ENCODE data around the gene SULT2B1.
A peak's percentile ranks its signal among the peaks of the same experiment; 100 is the strongest.
"Not testable (repeated sequence)": the region's sequence is repeated elsewhere in the genome, so short reads cannot be mapped to it uniquely, and the experiment has no call there.

Gene SULT2B1

DNA sequence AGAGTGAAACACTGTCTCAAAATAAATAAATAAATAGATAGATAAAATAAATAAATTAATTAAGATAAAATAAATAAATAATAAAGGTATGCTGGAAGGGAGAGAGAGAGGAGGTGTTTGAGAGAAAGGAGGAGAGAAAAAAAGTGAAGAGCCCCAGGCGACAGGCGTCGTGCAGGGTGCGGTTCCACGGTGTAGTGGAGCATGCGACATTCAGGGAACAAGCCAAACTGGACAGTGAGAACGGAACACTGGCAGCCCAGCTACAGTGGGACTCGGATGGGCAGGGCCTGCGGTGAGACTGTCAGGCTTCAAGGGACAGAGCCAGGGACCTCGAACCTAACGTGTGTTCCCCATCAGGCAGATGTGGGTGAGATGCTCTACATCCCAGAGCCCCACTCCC lies 9.4 kb downstream of the SULT2B1 start:
- DNase-seq: no peak

- DNase-seq: peak; percentile 33
Observed at GRCh38 chr19:48565090-48565489, 13.1 kb downstream of the SULT2B1 start.

DNA sequence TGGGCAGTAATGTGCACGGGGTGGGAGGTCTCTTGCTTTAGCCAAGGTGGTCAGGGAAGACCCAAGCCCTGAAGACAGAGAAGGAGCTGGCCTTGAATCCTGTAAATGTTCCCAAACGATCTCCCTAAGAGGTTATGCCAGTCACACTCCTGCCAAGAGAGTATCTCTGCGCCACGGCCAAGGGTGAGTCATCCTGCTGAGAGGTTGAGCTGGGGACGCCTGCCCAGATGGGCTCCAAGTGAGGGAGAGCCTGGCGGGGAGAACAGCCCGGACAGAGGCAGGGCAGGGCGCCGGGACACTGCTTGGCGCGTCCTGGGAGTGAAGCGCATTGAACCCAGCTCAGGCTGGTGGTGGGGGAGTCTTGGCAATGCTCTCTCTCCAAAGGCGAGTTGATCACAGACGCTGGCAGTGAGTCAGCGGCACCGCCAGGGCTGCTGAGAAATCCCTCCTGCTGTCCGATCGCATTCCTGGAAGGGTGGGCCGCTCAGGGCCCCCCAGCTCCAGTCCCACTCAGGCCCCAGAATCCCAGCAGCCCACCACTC lies 16.4 kb downstream of the SULT2B1 start:
- DNase-seq: peak; percentile 96

GRCh38 chr19:48569814-48570213 lies 17.8 kb downstream of the SULT2B1 start:
- no peak for DNase-seq

- DNase-seq: no peak
Observed at GRCh38 chr19:48571378-48572162, 19.6 kb downstream of the SULT2B1 start.

GRCh38 chr19:48573163-48573505 lies 21.2 kb downstream of the SULT2B1 start:
- DNase-seq: no peak

GRCh38 chr19:48575931-48576622 lies 24.1 kb downstream of the SULT2B1 start:
- DNase-seq: no peak

- DNase-seq: not testable (repeated sequence)
Observed at GRCh38 chr19:48577908-48578307, 25.9 kb downstream of the SULT2B1 start.

DNA sequence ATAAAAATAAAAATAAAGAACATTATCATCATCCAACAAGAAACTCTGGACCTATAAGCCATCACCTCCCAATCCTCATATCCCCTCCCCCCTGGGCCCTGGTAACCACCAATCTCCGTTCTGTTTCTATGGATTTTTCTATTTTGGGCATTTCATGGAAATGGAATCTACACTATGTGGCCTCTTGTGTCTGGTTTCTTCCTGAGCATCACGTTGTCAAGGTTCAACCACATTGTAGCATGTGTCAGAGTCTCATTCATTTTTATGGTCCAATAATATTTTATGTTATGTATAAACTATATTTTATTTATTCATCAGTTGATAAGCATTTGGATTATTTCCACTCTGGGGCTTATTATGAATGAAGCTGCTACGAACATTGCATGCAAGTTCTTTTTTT lies 26.9 kb downstream of the SULT2B1 start:
- no peak for DNase-seq

GRCh38 chr19:48582168-48582567 lies 30.2 kb downstream of the SULT2B1 start:
- no peak for DNase-seq

- no peak for DNase-seq
Observed at GRCh38 chr19:48587387-48587786, 35.4 kb downstream of the SULT2B1 start.

DNA sequence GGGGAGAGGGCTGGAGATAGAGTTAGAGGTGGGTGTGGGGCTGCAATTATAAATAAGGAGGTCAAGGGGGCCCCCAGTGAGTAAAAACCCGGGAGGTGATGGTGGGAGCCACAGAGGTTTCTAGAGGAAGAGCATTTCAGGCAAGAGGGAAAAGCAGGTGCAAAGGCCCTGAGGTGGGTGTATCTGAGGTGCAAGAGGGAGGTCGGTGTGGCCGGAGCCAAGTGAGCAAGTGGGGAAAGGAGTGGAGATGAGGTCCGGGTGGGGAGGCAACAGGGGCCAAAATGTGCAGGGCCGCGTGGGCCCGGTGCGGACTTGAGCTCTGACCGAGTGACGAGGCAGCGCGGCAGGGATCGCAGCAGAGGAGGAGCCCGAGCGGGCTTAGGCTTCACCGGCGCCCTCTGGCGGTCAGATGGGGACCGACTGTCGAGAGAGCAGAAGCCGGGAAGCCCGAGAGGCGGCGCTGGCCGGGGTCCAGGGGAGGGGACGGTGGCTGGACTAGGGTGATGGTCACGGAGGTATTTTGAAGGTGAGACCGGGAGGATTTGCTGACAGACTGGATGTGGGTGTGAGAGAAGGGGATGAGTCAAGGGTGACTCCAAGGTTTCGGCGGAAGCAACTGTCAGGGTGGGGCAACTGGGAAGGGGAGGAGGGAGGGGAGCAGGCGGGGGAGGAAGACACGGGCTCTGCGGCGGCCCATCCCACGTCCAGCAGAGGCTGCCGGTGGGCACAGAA lies 36.9 kb downstream of the SULT2B1 start:
- DNase-seq: peak; percentile 85

- peak; percentile 14 for DNase-seq
Observed at GRCh38 chr19:48591021-48591420, 39.0 kb downstream of the SULT2B1 start.

DNA sequence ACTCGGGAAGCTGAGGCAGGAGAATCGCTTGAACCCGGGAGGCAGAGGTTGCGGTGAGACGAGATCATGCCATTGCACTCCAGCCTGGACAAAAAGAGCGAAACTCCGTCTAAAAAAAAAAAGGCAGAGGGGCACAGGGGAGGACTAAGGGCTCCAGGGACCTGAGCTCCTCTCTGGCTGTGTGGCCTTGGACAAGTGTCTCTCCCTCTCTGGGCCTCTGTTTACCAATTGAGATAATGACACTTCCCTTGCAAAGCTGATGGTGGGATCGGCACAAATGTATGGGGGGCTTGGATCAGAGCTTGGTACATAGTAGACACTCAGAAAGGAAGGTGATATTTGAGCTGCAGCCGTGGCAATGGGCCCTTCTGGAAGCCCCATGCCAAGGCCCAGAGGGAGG lies 43.2 kb downstream of the SULT2B1 start:
- no peak for DNase-seq

DNA sequence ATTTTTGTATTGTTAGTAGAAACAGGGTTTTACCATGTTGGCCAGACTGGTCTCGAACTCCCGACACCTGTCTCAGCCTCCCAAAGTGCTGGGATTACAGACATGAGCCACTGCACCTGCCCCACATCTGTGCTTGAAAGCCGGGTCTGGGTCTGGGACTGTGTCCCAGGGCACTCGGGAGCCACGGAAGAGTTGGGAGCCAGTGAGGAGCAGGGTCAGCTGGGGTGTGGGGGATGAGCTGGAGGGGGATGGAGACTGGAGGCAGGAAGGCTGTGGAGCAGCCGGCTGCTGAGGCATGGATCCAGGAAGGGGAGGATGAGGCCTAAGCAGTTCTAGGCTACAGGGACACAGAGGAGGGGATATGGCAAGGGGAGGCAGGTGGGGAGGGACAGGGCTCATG lies 43.9 kb downstream of the SULT2B1 start:
- no peak for DNase-seq

- no peak for DNase-seq
Observed at GRCh38 chr19:48596237-48596636, 44.3 kb downstream of the SULT2B1 start.

DNA sequence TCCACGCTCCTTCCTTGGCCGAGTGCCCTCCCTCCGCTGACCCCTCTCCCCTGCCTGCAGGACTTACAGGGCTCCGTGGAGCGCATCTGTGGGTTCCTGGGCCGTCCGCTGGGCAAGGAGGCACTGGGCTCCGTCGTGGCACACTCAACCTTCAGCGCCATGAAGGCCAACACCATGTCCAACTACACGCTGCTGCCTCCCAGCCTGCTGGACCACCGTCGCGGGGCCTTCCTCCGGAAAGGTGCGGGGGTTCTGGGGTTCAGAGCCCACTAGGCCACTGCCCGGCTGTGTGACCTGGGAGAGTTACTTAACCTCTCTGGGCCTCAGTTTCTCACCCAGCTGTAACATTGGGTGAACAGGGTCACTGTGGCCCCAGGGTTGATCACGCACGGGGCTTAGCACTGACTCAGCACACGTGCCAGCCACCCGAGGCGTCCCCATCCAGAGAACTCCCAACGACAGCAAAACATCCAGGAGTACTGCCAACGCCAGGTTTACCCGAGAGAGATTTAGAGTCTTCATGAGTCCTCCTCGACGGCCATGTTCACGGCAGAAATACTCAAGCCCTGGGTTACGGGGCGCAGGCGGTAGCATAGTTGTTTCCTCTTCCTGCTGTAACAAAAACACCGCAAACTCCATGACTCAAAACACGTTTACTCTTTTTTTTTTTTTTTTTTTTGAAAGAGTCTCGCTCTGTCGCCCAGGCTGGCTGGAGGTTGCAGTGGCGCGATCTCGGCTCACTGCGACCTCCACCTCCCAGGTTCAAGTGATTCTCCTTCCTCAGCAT lies 44.9 kb downstream of the SULT2B1 start:
- no peak for DNase-seq

DNA sequence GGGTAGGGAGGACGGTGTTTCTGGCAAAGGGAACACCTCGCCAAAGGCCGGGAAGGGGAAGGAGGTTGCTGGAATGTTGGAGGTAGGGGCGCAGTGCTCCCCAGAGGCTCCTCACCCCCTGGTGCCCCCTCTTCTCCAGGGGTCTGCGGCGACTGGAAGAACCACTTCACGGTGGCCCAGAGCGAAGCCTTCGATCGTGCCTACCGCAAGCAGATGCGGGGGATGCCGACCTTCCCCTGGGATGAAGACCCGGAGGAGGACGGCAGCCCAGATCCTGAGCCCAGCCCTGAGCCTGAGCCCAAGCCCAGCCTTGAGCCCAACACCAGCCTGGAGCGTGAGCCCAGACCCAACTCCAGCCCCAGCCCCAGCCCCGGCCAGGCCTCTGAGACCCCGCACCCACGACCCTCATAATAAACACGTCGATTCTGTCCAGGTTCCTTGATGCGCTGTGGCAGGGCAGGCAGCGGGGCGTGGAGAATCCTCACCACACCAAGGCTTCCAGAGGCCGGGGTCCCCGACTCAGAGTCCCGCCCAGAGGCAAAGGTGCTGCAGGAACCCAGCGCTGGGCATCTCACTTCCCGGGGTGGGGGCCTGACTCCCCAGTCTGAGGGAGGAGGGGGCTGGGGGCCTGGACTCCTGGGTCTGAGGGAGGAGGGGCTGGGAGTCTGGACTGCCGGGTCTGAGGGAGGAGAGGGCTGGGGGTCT lies 47.2 kb downstream of the SULT2B1 start:
- DNase-seq: no peak

- DNase-seq: no peak
Observed at GRCh38 chr19:48600679-48601417, 48.9 kb downstream of the SULT2B1 start.

GRCh38 chr19:48603001-48603400 lies 51.0 kb downstream of the SULT2B1 start:
- DNase-seq: no peak

DNA sequence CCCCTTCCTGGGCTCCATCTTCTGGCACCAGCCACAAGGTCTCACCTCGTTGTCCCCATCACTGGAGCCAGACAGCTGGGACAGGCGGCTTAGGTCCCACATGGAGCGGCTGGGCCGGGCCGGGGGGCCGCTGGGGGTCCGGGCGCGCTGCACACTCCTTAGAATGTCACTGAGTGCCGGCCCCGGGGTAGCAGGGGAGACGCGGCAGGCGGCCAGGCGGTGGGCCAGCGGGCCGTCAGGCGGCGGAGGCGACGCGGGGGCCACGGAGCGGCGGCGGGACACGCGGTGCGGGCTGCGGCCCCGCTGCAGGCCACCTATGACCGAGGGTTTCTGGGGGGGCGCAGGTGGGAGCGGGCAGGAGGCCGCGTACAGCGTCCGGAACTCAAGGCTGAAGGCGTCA lies 51.5 kb downstream of the SULT2B1 start:
- DNase-seq: no peak

Data from NCI-H226 (cell line).